Natural killer cell (primary cell): Measurements from ENCODE around the gene GPLD1. TPM values are rescaled to one million over a fixed set of nuclear protein-coding genes. Genes with fewer than 3 reads are reported as not detected.
A peak's percentile ranks its signal among the peaks of the same experiment; 100 is the strongest.

ENCODE experiments used
- ATAC-seq, 3 donors: fragments of 150-1000 bp in 2 of 3; fragments of 200-7000 bp in 1 of 3; cut with Tn5 transposase; 1 replicate in 1 of 3; 2 replicates in 2 of 3; pipeline ENCODE4 v1.10.0; 2021; ENCODE audit warnings: mild to moderate bottlenecking in 2 of 3, moderate library complexity in 2 of 3
- DNase-seq, 2 donors: peaks; one replicate each; pipeline versions ENCODE4 v3.0.0 to v3.0.0-alpha.2; 2013 to 2021; ENCODE audit warnings: mixed read lengths in 1 of 2
- H3K27ac ChIP-seq: one replicate; pipeline ENCODE4 v1.5.1; 2013; ENCODE audit warnings: mild to moderate bottlenecking, low read length
- H3K27me3 ChIP-seq: one replicate; pipeline ENCODE4 v1.6.1; 2013; ENCODE audit warnings: low read length; ENCODE audit not compliant: control insufficient read depth, insufficient read depth
- H3K36me3 ChIP-seq: one replicate; pipeline ENCODE4 v1.6.1; 2013; ENCODE audit warnings: low read length; ENCODE audit not compliant: control insufficient read depth, insufficient read depth
- H3K4me1 ChIP-seq: one replicate; pipeline ENCODE4 v1.6.1; 2013; ENCODE audit warnings: low read length; ENCODE audit not compliant: control insufficient read depth, insufficient read depth
- H3K4me3 ChIP-seq: one replicate; pipeline ENCODE4 v1.5.1; 2013; ENCODE audit warnings: low read length
- H3K9me3 ChIP-seq: one replicate; pipeline ENCODE4 v1.6.1; 2013; ENCODE audit warnings: low read length; ENCODE audit not compliant: control insufficient read depth, insufficient read depth
- H3K27ac Mint-ChIP-seq, 2 donors: one replicate each; pipeline ENCODE4 v1.8.0; 2022; ENCODE audit warnings: mild to moderate bottlenecking in 2 of 2, mixed read lengths in 2 of 2, moderate library complexity in 1 of 2
- H3K27me3 Mint-ChIP-seq, 2 donors: one replicate each; pipeline ENCODE4 v1.8.0; 2022; ENCODE audit warnings: low read depth in 2 of 2, mixed read lengths in 2 of 2
- H3K36me3 Mint-ChIP-seq: one replicate; pipeline ENCODE4 v1.8.0; 2022; ENCODE audit warnings: mixed read lengths
- H3K4me1 Mint-ChIP-seq, 2 donors: one replicate each; pipeline ENCODE4 v1.8.0; 2022; ENCODE audit warnings: mixed read lengths in 2 of 2
- H3K4me3 Mint-ChIP-seq: one replicate; pipeline ENCODE4 v1.8.0; 2022; ENCODE audit warnings: mild to moderate bottlenecking, moderate library complexity, mixed read lengths
- H3K9me3 Mint-ChIP-seq, 2 donors: one replicate each; pipeline ENCODE4 v1.8.0; 2022; ENCODE audit warnings: mixed read lengths in 2 of 2
- WGBS: methylation state at CpG from one replicate; pipeline ENCODE4 v1.1.7; 2013; ENCODE audit warnings: missing lambda C conversion rate; ENCODE audit not compliant: insufficient coverage; 5-methylcytosine and 5-hydroxymethylcytosine counted together
- intact Hi-C: fragments of 100-400 bp; cut with micrococcal nuclease; formaldehyde crosslinking; loops from one replicate; pipeline ENCODE4 v1.14.2; 2022
- total RNA-seq, 4 donors: library from RNA; stranded (reverse); fragments of 120-200 nt in 1 of 4; gene quantifications; one replicate each; pipeline versions ENCODE4 v1.2.3 to v1.2.4, GENCODE V29; 2013 to 2022
- TF ChIP-seq, protein P1 (sequence below): fragments of 200-600 bp; IDR thresholded peaks from one replicate; pipeline ENCODE4 v1.8.0; 2022; ENCODE audit warnings: antibody characterized with exemption

Gene GPLD1
- total RNA-seq, 3 donors from 2014 or later (not counting 1 experiment from before 2014, with no cell fraction given): 0.86 to 1.3 (median 0.88) TPM

DNA sequence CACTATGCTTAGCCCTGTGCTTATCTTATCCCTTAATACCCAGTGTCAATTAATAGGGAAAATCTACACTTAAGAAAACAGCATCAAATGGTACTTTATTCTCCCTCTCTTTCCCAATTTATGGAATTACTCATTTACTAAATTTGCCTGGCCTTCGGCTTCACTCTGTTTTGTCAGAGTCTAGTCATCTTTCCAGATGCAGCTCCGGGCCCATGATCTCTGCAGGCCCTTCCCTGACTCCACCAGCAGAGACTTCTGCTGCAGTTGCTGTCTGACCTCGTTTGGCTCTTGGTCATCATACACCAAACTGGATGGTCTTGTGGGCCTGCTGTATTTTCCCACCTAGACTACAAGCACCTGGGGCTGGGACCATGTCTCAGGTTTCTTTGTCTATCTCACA, 59.3 kb downstream of the GPLD1 start:
- intact Hi-C loops: no loop called here
- WGBS: 90% methylated on average over 3 of the region's 3 CpGs

DNA sequence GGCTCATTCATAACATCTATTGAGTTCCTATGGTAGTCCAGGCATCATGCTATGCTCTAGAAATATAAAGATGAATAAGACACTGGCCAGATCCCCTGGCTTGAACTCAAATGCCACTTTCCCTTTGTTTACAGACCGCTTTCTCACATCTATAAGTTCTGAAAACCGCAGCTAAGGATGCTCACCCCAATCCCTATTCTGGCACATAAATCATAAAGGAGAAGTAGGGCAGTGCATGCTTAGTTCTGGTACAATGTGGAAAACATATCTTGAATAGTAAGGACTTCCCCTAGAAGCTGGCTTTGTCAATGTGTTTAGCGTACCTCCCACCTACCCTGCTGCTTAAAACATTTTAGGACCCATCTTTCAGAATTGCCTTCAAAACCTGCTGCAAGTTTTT, 60.2 kb downstream of the GPLD1 start:
- H3K36me3 Mint-ChIP-seq: peaks cover 7% of the 10 kb centered on the region
- H3K4me1 Mint-ChIP-seq: no peaks in the 10 kb centered on the region
- no peak for ATAC-seq
- H3K9me3 Mint-ChIP-seq: no peaks in the 10 kb centered on the region
- H3K4me3 ChIP-seq: no peak overlapping the region
- no peaks in the 10 kb centered on the region for H3K4me1 ChIP-seq
- no peak overlapping the region for H3K27ac ChIP-seq
- DNase-seq: no peak
- intact Hi-C loops: no loop called here
- H3K36me3 ChIP-seq: peaks cover 20% of the 10 kb centered on the region
- H3K27ac Mint-ChIP-seq: no peak overlapping the region
- no peak overlapping the region for H3K4me3 Mint-ChIP-seq
- 52% methylated on average over 3 of the region's 3 CpGs for WGBS
- no peaks in the 10 kb centered on the region for H3K27me3 ChIP-seq
- TF ChIP-seq, protein P1, sequence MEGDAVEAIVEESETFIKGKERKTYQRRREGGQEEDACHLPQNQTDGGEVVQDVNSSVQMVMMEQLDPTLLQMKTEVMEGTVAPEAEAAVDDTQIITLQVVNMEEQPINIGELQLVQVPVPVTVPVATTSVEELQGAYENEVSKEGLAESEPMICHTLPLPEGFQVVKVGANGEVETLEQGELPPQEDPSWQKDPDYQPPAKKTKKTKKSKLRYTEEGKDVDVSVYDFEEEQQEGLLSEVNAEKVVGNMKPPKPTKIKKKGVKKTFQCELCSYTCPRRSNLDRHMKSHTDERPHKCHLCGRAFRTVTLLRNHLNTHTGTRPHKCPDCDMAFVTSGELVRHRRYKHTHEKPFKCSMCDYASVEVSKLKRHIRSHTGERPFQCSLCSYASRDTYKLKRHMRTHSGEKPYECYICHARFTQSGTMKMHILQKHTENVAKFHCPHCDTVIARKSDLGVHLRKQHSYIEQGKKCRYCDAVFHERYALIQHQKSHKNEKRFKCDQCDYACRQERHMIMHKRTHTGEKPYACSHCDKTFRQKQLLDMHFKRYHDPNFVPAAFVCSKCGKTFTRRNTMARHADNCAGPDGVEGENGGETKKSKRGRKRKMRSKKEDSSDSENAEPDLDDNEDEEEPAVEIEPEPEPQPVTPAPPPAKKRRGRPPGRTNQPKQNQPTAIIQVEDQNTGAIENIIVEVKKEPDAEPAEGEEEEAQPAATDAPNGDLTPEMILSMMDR: no peak
- H3K27me3 Mint-ChIP-seq: no peaks in the 10 kb centered on the region
- H3K9me3 ChIP-seq: no peaks in the 10 kb centered on the region

More for the DNA sequence above, 59.3 kb downstream of the GPLD1 start:
- TF ChIP-seq, protein P1: no peak
- no peaks in the 10 kb centered on the region for H3K4me1 ChIP-seq
- H3K27me3 Mint-ChIP-seq: no peaks in the 10 kb centered on the region
- no peak overlapping the region for H3K27ac ChIP-seq
- H3K4me1 Mint-ChIP-seq: no peaks in the 10 kb centered on the region
- H3K9me3 Mint-ChIP-seq: no peaks in the 10 kb centered on the region
- no peak overlapping the region for H3K4me3 ChIP-seq
- DNase-seq (no peak), ATAC-seq (no peak)
- H3K27me3 ChIP-seq: no peaks in the 10 kb centered on the region
- peaks cover 11% of the 10 kb centered on the region for H3K36me3 ChIP-seq
- H3K27ac Mint-ChIP-seq: peak overlapping the region in 1 of 2 donors; percentile 56
- no peaks in the 10 kb centered on the region for H3K9me3 ChIP-seq
- peaks cover 7% of the 10 kb centered on the region for H3K36me3 Mint-ChIP-seq
- H3K4me3 Mint-ChIP-seq: no peak overlapping the region

DNA sequence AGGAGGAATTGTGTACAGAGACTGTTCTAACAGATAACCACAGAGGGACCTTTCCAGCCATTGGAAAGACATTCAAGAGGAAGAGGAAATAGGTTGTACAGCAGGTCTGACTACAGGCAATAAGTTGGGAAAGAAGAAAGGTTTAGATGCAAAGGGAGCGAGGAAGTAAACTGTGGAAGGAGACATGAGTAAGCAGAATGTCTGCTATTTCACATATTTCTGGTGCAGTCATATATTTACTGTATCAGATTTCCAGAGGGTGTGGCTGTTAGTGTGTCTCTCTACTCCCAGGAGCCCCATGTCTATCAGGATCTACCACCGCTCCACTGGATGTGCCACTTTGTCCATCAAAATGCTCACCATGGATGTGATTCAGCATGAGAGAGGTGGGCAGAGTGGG, 60.8 kb downstream of the GPLD1 start:
- Histone ChIP-seq H3K36me3 (peaks cover 26% of the 10 kb centered on the region), H3K27me3 (no peaks in the 10 kb centered on the region), H3K4me1 (no peaks in the 10 kb centered on the region), H3K27ac (no peak overlapping the region), H3K9me3 (no peaks in the 10 kb centered on the region), H3K4me3 (no peak overlapping the region)
- Mint-ChIP-seq H3K4me3 (no peak overlapping the region), H3K4me1 (no peaks in the 10 kb centered on the region), H3K27me3 (no peaks in the 10 kb centered on the region), H3K36me3 (peaks cover 7% of the 10 kb centered on the region), H3K27ac (no peak overlapping the region), H3K9me3 (no peaks in the 10 kb centered on the region)
- WGBS: 97% methylated on average over 2 of the region's 2 CpGs
- no peak for ATAC-seq
- DNase-seq: no peak
- intact Hi-C loops: no loop called here
- TF ChIP-seq, protein P1: no peak

DNA sequence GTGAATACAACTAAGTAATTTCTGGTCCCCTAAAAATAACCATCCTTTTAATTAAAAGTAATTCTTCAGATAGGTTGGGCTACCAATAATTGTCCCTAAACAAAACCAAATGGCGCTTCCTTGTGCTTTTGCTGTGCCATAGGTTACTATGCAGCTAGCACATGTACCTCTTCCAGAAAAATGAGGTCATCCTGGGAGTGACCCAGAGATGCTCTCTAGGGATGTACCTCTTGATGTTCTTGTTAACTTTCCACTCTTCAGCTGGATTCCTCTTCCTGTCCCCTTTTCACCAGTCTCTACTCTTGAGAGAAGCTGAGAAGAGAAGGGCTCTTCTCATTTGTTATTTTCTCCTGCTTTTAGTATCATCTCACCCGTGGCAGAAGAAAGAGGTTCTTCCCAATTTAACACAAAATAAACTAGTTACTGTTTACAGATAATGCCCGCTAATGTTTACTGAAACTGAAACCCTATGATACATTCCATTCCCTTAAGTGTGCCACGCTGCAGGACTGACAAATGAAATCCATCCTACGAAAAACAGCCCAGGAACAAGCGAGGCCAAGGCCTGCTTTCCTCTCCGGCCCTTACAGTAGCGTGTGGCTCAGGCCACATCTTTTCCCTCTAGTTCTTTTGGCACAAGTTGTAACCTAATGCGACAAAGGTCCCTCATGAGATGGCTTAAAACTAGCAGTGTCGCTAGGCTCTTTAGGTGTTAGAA, 62.5 kb downstream of the GPLD1 start:
- Histone ChIP-seq H3K4me1 (no peaks in the 10 kb centered on the region), H3K4me3 (no peak overlapping the region), H3K27me3 (no peaks in the 10 kb centered on the region), H3K27ac (no peak overlapping the region), H3K36me3 (peaks cover 42% of the 10 kb centered on the region), H3K9me3 (no peaks in the 10 kb centered on the region)
- Mint-ChIP-seq H3K9me3 (no peaks in the 10 kb centered on the region), H3K4me1 (no peaks in the 10 kb centered on the region), H3K36me3 (peaks cover 7% of the 10 kb centered on the region), H3K27me3 (no peaks in the 10 kb centered on the region), H3K4me3 (no peak overlapping the region), H3K27ac (no peak overlapping the region)
- DNase-seq (no peak), ATAC-seq (no peak)
- TF ChIP-seq, protein P1: no peak
- intact Hi-C loops: no loop called here
- WGBS: 92% methylated on average over 10 of the region's 10 CpGs
